ENCODE data around the gene BAZ1B.
"Not testable (repeated sequence)": the region's sequence is repeated elsewhere in the genome, so short reads cannot be mapped to it uniquely, and the experiment has no call there.

The BAZ1B gene

DNA sequence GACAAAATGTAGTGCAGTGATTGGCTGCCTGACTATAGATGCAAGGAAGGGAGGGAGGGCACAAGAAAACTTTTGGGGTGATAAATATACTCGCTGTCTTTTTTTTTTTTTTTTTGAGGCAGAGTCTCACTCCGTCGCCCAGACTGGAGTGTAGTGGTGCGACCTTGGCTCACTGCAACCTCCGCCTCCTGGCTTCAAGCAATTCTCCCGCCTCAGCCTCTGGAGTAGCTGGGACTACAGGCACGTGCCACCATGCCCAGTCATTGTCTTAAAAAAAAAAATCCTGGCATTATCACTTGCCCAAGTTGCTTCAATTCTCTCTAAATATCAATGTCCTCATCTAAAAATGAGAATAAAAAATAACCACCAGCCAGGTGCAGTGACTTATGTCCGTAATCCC, 96.1 kb downstream of the BAZ1B start:
- no peak for FAIRE-seq

DNA sequence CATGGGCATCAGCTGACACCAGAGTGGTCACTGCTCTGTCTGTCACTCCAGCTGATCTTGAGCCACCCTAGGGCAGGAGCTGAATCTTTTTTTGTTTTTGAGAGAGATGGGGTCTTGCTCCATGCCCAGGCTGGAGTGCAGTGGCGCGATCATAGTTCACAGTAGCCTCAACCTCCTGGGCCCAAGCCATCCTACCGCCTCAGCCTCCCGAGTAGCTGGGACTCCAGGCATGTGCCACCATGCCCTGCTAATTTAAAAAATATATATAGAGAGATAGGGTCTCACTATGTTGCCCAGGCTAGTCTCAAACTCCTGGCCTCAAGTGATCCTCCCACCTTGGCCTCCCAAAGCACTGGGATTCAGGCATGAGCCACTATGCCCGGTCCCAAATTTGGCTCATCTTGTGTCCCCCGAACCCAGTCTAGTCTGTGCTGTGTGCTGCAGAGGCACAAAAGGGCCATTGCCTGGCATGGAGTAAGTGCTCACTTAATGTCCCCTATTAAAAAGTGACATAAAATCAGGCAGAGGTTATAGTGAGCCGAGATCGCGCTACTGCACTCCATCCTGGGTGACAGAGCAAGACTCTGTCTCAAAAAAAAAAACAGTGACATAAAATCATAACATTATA, 96.6 kb downstream of the BAZ1B start:
- no peak for FAIRE-seq

DNA sequence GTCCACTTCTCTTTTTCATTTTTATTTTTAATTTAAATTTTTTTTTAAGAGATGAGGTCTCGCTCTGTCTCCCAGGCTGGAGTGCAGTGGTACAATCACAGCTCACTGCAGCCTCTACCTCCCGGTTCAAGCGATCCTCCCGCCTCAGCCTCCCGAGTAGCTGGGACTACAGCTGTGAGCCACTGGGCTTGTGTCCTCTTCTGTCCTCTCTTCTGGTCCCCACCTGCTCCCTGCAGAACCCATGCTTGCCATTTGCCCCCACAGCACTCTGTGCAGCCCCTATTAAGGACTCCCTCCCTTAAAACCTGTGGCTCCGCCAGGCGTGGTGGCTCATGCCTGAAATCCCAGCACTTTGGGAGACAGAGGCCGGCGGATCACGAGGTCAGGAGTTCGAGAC, 97.6 kb downstream of the BAZ1B start:
- no peak for FAIRE-seq

DNA sequence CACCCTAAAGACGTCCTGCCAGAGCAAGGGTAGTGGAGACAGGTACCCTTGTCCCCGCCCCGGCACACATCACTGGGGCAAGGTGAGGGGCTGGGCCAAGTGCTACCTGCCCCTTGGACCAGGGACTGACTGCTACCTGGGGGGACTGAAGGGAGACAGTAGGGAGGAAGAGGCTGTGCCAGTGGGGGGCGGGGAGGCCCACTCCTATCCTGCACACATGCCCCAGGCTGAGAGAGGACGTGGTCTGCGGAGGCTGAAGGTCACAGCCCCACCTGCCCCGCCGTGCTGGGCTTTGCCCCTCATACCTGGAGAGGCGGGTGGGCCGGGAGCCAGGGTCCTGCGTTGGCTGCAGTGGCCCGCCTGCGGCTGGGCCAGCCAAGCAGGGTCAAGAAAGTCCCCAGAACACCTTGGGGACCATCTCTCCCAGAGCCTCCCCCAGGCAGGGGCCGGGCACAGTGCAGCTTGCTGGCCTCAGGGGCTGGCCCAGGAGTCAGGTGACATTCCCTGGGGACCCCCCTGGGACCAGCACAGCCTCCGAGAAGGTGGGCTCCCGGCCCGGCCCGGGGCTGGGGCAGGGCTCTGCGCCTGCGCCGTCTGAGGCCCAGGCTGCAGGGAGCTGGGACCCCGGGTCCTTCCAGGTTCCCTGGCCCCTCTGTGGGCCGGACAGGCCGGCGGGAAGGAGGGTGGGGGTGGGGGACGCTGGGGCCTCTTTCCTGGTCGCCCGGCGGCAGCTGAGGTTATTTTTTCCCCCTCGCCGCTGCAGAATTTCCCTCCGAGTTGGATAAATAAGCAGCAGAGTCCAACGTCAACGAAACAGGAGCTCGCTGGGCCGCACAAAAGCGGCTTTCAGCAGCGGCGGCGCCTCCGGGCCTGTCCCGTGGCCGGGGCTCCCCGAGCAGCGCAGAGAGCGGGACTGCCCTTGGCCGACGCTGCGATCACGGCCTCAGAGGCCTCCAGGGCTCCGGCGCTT, 98.3 kb downstream of the BAZ1B start:
- no peak for FAIRE-seq

DNA sequence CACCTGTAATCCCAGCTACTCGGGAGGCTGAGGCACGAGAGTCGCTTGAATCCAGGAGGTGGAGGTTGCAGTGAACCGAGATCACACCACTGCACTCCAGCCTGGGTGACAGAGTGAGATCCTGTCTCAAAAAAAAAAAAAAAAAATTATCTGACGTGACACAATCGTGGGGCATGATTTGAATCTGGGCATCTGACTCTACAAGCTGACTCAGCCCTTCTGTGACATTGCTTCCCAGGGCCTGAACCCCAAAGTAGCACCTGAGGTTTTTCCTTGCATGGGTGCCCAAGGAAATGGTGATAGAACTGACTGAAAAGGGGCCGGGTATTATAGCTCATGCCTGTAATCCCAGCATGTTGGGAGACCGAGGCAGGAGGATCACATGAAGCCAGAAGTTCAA, 101.5 kb downstream of the BAZ1B start:
- not testable (repeated sequence) for FAIRE-seq

DNA sequence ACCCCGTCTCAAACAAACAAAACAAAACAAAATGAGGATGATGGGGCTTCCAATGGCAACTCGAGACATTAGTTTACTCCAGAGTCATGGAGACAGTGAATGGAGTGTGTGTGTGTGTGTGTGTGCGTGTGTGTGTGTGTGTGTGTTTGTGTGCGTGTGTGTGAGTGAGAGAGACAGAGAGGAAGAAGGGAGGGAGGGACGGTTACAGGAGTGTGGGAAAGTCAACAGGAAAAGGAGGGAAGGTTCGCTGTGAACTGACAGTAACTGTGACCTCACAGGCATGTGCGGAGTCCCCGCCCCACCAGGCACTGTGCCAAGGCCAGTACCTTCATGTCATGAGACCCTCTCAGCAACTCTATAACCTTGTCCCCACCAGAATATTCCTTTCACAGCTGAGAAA, 102.1 kb downstream of the BAZ1B start:
- not testable (repeated sequence) for FAIRE-seq

DNA sequence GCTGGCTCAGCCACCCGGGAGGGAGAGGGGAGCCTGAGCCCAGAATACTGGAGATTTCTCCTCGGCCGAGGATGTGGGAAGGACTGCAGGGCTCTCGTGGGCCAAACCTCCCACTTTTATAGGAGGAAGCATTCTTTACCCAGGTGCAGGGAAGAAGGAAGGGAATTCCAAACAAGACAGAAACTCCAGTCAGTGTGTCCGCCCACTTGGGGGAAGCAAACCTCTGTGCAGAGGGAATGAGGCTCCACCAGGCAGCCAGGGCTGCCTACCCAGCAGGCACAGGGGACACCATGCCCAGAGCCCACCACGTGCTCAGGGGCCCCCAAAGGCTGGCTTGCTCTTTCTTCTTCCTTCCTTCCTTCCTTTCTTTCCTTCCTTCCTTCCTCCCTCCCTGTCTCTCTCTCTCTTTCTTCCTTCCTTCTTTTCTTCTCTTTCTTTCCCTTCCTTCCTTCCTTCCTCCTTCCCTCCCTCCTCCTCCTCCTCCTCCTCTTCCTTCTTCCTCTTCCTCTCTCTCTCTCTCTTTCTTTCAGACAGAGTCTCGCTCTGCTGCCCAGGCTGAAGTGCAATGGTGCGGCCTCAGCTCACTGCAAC, 103.9 kb downstream of the BAZ1B start:
- FAIRE-seq = no peak

DNA sequence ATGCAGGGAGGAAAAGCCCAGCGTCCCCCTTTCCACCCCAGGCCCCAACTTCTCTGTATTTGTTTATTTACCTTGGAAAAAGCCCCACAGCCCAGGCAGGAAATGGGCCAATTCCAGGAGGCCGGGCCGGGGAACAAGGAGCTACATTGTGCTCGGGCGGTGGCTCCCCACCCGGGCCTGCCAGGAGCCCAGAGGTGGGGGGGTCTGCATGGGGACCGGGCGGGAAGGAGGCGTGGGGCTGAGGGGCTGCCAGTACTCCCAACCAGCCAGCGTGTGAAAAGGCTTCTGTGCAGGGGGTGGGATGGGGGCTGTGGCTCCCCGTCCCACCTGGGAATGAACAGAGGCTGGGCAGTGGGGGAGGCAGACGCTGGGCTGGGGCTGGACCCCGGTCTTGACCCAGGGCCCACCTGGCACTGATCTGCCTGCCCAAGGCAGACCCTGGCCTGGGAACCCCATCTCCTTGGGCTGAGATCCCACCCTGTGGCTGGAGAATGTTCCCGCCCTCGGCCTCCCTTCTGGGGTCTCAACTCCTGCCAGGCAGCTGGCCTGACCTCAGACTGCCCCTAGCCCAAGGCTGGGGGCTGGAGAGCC, 111.5 kb downstream of the BAZ1B start:
- not testable (repeated sequence) for FAIRE-seq

DNA sequence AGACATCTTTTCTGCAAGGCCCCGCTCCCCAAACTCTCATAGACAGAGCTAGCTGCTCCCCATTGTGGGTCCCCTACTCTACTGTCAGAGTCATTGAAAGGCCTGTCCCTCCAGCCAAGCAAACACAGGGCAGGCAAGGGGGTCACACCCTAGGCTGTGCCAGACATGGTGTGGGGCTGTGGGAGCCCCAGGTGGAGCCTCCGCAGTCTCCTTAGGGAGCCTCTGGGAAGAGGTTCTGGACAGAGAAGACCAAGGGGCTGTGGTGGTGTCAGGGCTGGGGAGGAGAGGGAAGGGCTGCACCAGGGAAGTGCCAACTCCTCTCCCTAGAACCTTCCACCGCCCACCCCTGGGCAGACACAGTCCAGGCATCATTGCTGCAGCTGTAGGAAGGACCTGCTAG, 117.2 kb downstream of the BAZ1B start:
- FAIRE-seq = not testable (repeated sequence)

DNA sequence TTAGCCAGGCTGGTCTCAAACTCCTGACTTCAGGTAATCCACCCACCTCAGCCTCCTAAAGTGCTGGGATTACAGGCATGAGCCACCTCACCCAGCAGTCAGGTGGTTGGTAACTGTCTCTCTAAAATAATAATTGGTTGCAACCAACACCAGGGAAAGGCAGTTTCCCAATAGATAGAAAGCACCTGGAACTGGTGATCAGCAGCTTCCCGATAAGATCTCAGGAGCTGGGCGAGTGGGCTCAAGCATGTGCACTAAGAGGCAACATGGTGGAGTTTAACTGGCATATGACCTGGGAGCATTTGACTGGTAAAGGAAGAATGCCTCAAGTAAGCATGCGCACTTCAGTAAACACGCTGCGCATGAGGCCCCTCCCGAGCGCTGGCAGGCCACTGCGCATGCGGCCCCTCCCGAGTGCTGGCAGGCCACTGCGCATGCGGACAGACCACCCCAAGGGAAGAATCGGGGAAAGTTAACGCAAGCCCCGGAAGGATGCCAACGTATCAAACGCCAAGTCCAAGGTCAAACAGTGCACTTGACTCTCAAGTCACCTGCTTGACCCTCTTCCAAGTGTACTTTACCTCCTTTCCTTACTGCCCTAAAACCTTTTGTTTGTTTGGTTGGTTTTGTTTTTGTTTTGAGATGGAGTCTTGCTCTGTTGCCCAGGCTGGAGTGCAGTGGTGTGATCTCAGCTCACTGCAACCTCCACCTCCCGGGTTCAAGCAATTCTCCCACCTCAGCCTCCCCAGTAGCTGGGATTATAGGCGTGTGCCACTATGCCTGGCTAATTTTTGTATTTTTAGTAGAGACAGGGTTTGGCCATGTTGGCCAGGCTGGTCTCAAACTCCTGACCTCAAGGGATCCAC, 122.7 kb downstream of the BAZ1B start:
- not testable (repeated sequence) for FAIRE-seq

DNA sequence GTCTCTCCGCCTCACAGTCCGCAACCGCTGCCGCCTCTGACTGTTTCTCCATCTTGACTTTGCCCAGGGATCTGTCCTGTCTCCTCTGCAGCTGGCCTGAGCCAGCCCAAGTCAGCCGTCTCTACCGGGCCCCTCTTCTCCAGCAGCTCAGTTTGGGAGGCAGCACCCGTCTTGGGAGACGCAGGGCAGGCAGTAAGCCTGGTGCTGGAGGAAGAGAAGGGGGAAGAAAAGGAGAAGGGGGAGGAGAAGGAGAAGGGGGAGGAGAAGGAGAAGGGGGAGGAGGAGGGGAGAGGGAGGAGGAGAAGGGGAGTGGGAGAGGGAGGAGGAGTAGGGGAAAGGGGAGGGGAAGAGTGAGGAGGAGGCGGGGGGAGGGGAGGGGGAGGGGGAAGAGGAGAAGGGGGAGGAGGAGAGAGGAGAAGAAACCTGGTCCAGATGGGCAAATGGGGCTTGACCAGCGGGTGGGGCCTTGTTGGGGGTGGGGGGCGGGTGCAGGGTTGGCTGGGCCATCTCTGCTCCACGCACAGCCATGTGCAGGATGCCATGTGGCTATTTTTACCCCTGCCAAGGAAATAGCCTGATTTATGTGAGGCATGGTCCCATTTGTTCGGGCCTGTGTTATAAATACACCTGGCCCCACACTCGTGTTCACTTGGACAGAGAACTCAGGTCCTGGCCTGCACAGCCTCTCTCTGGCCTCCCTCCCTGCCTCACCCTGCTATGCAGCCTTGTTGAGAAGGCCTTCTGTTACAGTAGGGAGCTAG, 124.4 kb downstream of the BAZ1B start:
- FAIRE-seq = no peak

DNA sequence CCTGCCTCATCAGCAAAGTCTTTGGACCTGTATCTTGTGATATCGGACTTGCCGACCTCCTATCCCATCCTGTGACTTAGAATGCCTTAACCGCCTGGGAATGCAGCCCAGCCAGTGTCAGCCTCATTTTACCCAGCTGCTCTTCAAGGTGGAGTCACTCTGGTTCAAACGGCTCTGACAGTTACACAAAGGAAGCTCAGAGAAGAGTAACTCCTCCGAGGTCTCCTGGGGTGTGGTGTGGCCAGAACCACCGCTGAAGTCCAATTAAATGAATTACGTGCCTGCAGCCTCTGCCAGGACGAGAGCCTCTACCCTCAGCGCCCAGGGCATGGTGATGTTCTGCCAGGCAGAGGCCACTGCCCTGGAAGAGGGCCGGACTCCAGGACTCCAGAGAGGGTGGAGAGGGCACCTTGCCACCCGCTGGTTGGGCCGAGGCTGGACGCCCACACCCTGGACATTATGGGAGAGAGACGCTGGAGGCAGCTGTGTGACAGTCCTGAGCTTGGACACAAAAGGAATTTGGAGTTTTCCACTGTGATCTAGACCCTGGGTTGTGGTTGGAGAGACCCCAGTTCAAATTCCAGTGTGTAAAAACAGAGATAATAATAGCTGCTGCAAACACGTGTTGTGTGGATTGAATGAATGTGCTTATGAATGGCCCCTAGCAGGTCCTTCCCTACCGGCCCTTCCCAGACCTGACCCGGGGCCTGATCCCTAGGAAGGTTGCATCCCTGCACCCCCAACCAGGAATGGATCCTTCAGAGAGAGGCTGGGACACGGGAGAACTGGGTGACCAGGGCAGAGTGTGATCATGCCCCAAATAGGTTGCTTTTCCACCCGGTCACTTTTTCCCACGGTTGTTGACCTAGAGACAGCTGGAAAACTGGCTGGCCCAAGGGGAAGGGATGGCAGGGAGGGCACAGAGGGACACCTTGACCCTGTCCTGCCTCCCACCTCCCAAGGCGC, 126.3 kb downstream of the BAZ1B start:
- no peak for FAIRE-seq

DNA sequence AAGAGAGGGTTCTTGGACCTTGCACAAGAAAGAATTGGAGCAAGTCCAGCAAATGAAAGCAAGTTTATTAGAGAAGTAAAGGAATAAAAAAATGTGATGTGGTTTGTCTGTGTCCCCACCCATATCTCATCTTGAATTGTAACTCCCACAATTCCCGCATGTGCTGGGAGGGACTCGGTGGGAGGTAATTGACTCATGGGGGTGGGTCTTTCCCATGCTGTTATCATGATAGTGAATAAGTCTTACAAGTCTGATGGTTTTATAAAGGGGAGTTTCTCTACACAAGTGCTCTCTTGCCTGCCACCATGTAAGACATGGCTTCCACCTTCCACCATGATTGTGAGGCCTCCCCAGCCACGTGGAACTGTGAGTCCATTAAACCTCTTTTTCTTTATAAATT, 127.7 kb downstream of the BAZ1B start:
- no peak for FAIRE-seq

DNA sequence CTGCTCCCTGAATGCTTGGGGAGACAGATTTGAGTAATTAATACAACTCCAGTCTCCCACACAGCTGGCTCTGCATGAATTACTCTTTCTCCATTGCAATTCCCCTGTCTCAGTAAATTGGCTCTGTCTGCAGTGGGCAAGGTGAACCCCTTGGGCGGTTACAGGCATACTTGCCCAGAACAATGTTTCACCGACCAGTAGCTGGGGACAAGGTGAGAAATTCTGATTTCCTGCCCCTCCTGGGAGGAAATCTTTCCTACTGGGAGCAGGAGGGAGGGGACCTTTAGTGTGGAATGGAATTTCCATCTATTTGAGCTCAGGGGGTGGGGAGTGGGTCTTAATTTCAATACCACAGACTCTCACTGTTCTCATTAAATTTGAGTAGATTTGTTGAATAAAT, 130.7 kb downstream of the BAZ1B start:
- FAIRE-seq = no peak
